AG09309 (cell line): ENCODE data around the gene SGSH.
"Not testable (repeated sequence)": the region's sequence is repeated elsewhere in the genome, so short reads cannot be mapped to it uniquely, and the experiment has no call there.

Source experiments
- DNase-seq: peaks from one replicate; pipeline ENCODE4 v3.0.0-alpha.2; 2010; ENCODE audit warnings: low read depth
- H3K4me3 ChIP-seq: 2 replicates; pipeline ENCODE4 v1.5.1; 2011; ENCODE audit warnings: mild to moderate bottlenecking, low read depth, low read length, moderate library complexity; ENCODE audit not compliant: control insufficient read depth
- TF ChIP-seq, protein P1 (sequence below): IDR thresholded peaks from 2 replicates; pipeline ENCODE4 v1.5.1; 2011; ENCODE audit warnings: mild to moderate bottlenecking, low read depth, low read length, inconsistent platforms; ENCODE audit not compliant: insufficient read depth, control insufficient read depth; ENCODE audit errors: missing control alignments

SGSH gene

DNA sequence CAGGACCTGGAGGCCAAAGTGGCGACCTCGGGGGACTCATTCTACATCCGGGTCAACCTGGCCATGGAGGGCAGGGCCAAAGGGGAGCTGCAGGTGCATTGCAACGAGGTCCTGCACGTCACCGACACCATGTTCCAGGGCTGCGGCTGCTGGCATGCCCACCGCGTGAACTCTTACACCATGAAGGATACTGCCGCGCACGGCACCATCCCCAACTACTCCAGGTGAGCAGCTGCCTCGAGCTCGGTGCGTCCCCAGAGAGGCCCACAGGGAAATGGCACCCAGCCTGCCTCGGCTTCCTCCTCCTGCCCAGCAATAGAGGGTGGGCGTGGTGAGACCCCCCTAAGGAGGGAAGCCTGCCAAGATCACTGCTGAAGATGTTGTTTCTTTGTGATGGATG is 17.9 kb downstream of the SGSH start:
- no peak overlapping the region for H3K4me3 ChIP-seq
- DNase-seq, result no peak

GRCh38 chr17:80201446-80201845 is 18.7 kb downstream of the SGSH start:
- TF ChIP-seq, protein P1, sequence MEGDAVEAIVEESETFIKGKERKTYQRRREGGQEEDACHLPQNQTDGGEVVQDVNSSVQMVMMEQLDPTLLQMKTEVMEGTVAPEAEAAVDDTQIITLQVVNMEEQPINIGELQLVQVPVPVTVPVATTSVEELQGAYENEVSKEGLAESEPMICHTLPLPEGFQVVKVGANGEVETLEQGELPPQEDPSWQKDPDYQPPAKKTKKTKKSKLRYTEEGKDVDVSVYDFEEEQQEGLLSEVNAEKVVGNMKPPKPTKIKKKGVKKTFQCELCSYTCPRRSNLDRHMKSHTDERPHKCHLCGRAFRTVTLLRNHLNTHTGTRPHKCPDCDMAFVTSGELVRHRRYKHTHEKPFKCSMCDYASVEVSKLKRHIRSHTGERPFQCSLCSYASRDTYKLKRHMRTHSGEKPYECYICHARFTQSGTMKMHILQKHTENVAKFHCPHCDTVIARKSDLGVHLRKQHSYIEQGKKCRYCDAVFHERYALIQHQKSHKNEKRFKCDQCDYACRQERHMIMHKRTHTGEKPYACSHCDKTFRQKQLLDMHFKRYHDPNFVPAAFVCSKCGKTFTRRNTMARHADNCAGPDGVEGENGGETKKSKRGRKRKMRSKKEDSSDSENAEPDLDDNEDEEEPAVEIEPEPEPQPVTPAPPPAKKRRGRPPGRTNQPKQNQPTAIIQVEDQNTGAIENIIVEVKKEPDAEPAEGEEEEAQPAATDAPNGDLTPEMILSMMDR, result no peak
- DNase-seq, result no peak
- H3K4me3 ChIP-seq, result no peak overlapping the region

More for the DNA sequence above, 17.9 kb downstream of the SGSH start:
- TF ChIP-seq, protein P1, result no peak

DNA sequence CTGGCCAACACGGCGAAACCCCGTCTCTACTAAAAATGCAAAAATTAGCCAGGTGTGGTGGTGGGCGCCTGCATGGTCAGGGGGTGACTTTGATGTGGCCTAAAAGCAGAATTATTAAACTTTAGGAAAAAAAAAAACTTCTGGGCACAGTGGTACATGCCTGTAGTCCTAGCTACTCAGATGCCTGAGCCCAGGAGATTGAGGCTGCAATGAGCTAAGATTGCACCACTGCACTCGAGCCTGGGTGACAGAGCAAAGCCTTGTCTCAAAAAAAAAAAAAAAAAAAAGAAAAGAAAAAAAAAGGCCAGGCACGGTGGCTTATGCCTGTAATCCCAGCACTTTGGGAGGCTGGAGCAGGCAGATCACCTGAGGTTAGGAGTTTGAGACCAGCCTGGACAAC is 20.8 kb downstream of the SGSH start:
- H3K4me3 ChIP-seq, DNase-seq: not testable (repeated sequence)

DNA sequence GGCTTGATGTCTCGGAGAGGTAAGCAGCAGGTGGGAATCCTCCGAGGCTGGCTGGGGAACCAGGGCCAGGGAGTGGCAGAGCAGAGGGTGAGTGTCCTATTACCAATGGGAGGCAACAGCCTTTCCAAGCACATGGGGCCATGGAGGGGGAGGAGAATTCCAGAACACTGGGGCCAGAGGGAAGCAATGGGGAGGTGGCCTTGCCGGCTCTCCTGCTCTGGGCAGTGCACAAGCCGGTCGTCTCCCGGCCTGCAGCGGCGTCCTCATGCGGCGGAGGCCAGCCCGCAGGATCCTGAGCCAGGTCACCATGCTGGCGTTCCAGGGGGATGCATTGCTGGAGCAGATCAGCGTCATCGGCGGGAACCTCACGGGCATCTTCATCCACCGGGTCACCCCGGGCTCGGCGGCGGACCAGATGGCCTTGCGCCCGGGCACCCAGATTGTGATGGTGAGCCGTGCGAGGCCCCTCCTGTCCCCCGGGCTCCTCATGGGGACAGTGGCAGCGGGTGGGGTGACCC is 21.9 kb downstream of the SGSH start:
- no peak overlapping the region for H3K4me3 ChIP-seq
- no peak for DNase-seq
- TF ChIP-seq, protein P1, result no peak

DNA sequence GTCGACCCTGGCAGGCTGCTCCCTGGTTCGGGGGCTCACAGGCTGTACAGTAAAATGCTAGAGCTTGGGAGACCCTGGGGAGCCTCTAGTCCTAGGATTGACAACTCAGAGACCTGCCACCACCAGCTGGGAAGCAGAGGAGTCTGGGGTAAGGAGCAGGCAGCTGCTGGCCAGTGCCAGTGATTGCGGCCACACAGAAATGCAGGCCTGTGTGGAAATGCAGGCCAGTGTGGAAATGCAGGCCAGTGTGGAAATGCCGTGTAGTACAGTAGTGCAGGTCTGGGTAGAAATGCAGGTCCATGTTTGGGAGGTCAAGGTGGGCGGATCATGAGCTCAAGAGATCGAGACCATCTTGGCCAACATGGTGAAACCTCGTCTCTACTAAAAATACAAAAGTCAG is 23.5 kb downstream of the SGSH start:
- no peak overlapping the region for H3K4me3 ChIP-seq
- TF ChIP-seq, protein P1, result no peak
- no peak for DNase-seq

GRCh38 chr17:80195671-80196529 is 24.2 kb downstream of the SGSH start:
- TF ChIP-seq, protein P1, result peak; percentile 87
- H3K4me3 ChIP-seq, result no peak overlapping the region
- DNase-seq, result no peak

DNA sequence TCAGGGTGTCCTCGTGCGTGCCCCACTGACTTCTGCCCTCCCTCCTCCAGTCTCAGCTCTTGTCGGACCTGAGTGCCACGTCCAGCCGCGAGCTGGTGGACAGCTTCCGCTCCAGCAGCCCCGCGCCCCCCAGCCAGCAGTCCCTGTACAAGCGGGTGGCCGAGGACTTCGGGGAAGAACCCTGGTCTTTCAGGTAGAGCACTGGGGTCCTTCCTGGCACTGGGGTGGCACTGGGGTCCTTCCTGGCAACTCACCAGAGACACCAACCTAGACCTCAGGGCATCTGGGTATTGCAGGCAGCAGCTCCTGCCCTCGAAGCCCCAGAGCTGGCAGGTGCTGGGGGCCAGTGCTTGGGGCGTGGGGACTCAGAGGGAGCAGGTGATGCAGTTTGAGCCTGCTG is 25.0 kb downstream of the SGSH start:
- H3K4me3 ChIP-seq, result no peak overlapping the region
- no peak for DNase-seq
- TF ChIP-seq, protein P1, result no peak
